Urinary bladder (tissue), 4 donors: ENCODE results near the gene GALNT6. TPM values are rescaled to one million over a fixed set of nuclear protein-coding genes. Genes with fewer than 3 reads are reported as not detected.

Experiments used
- DNase-seq: peaks from one replicate; pipeline ENCODE4 v3.0.0-alpha.2; 2015; ENCODE audit errors: extremely low spot score
- H3K27ac ChIP-seq: one replicate; pipeline ENCODE4 v1.5.1; 2013; ENCODE audit warnings: low read depth, mild to moderate bottlenecking, moderate library complexity
- H3K36me3 ChIP-seq: one replicate; pipeline ENCODE4 v1.6.1; 2013; ENCODE audit warnings: mild to moderate bottlenecking, moderate library complexity; ENCODE audit not compliant: insufficient read depth
- H3K4me1 ChIP-seq: one replicate; pipeline ENCODE4 v1.6.1; 2013; ENCODE audit warnings: mild to moderate bottlenecking, moderate library complexity; ENCODE audit not compliant: insufficient read depth
- H3K4me3 ChIP-seq: one replicate; pipeline ENCODE4 v1.5.1; 2013; ENCODE audit warnings: low read depth, low read length
- WGBS: extraction: QIAGEN DNeasy Blood & Tissue Kit; methylation state at CpG from one replicate; pipeline ENCODE4 v1.1.7; 2013; 5-methylcytosine and 5-hydroxymethylcytosine counted together
- polyA plus RNA-seq: library from polyadenylated mRNA; stranded (reverse); fragments of 200-250 nt; gene quantifications from one replicate; pipeline ENCODE4 v1.2.3, GENCODE V29; 2013
- total RNA-seq: library from RNA; depleted of rRNA; stranded (reverse); fragments of >200 nt; gene quantifications from one replicate; pipeline ENCODE4 v1.2.3, GENCODE V29; 2014
- donor health status: healthy with polysubstance abuse.
- donor health status: healthy.

GALNT6 gene, protein sequence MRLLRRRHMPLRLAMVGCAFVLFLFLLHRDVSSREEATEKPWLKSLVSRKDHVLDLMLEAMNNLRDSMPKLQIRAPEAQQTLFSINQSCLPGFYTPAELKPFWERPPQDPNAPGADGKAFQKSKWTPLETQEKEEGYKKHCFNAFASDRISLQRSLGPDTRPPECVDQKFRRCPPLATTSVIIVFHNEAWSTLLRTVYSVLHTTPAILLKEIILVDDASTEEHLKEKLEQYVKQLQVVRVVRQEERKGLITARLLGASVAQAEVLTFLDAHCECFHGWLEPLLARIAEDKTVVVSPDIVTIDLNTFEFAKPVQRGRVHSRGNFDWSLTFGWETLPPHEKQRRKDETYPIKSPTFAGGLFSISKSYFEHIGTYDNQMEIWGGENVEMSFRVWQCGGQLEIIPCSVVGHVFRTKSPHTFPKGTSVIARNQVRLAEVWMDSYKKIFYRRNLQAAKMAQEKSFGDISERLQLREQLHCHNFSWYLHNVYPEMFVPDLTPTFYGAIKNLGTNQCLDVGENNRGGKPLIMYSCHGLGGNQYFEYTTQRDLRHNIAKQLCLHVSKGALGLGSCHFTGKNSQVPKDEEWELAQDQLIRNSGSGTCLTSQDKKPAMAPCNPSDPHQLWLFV
- 1.1 TPM for total RNA-seq
- polyA plus RNA-seq: 2.0 TPM

DNA sequence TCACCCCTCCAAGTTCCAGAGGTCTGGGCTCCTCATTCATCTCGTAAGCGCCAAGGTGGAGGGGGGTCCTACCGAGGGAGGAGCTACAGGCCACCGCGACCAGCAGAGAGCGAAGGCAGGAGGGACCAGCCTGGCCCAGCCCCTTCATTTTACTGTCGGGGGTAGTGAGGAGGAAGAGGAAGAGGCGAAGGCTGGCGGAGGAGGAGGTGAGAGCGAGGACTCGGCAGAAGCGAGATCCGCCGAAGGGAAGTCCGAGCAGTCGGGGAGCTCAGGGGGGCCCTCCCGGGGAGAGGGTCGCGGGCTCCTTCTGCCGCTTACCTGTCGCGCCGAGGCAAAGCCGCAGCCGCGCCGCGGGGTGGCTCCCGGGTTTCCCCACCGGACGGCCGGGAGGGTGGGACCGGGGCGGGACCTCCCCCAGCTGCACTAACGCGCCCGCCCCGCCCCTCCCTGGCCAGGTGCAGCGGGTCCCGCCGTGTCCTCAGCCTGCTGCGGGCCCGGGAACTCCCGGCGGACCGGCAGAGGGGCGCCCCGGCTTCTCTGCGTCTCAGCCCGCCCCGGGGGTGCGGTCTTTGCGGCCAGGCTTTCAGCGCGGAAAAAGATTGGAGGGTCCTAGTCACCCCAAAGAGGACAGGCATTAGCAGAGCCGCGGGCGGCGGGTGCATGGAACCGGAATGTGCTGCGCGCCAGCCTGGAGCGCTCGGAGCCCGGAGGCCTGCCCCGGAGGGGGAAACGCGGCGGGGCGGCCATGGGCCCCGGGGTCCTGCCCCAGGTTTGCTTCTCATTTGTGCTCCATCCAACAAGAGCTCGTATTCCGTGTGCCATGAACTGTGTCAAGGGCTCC is at the start of gene GALNT6:
TSS of gene GALNT6 (minus strand) at position 124 of the 841 bp plus-strand sequence. CDS start 11,625 bp downstream, outside the sequence.
- Histone ChIP-seq H3K4me1 (no peaks in the 10 kb centered on the region), H3K36me3 (no peaks in the 10 kb centered on the region), H3K27ac (no peak within 1 kb of the TSS), H3K4me3 (peak within 1 kb of the TSS; percentile 44)
- no peak for DNase-seq
- 1% methylated on average over 72 of the region's 73 CpGs for WGBS

DNA sequence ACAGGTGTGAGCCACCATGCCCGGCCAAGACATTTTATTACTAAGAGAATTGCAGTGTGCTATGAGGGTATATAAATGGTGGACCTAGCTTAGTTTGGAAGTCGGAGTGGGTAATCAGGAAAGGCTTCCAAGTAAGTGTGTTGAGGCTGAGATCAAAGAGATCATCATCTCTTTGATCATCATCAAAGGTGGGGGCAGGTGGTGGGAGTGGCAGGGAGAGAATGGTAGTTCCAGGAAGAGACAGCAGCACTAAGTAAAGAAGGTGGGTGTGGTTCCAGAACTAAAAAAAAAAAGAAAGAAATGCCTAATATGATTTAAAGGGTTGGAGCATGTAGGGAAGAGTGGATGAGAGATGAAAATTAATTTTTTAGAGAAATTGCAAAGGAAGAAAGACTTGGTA is 48.1 kb upstream of the GALNT6 start:
- DNase-seq: no peak
- 66% methylated on average over 2 of the region's 2 CpGs for WGBS
- Histone ChIP-seq H3K36me3 (no peaks in the 10 kb centered on the region), H3K4me3 (no peak overlapping the region), H3K4me1 (no peaks in the 10 kb centered on the region), H3K27ac (no peak overlapping the region)

DNA sequence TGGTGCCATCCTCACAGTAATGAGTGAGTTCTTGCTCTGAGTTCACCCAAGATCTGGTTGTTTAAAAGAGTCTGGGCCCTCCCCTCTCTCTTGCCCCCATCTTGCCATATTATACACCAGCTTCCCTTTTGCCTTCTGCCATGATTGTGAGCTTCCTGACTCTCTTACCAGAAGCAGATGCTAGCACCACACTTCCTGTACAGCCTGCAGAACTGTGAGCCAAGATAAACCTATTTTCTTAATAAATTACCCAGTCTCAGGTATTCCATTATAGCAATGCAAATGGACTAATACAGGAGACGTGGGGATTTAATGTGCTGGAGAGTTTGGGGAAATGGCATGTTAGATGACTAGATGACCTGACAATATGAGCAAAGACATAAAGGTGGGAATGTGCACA is 46.2 kb upstream of the GALNT6 start:
- 58% methylated on average over 1 of the region's 1 CpG for WGBS

GRCh38 chr12:51434305-51434704 is 43.1 kb upstream of the GALNT6 start:
- no peak overlapping the region for H3K27ac ChIP-seq
- WGBS: 49% methylated on average over 1 of the region's 1 CpG
- H3K36me3 ChIP-seq: no peaks in the 10 kb centered on the region
- no peak for DNase-seq
- H3K4me1 ChIP-seq: no peaks in the 10 kb centered on the region
- H3K4me3 ChIP-seq: no peak overlapping the region

More for the DNA sequence above, 46.2 kb upstream of the GALNT6 start:
- no peaks in the 10 kb centered on the region for H3K36me3 ChIP-seq
- no peak overlapping the region for H3K27ac ChIP-seq
- no peak for DNase-seq
- H3K4me1 ChIP-seq: no peaks in the 10 kb centered on the region
- no peak overlapping the region for H3K4me3 ChIP-seq

DNA sequence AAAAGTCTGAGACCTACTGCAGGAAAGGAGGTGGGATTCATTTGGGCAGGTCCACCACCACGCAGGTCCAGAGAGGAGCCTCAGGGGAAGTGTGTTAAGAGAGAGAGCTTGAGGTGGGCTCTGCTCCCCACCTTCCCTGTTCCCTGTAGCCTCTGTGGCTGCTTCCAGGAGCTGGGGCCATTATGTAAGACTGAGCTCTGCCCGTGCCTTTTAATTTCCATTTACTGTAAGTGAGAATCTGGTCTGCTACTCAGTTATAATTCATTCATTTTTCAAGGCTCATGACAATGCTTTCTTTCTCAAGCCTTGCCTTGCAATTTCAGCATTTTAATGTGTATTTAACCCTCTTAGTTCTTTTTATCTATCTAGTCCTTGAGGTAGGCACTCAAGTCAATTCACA is 41.7 kb upstream of the GALNT6 start:
- no peak overlapping the region for H3K27ac ChIP-seq
- DNase-seq: no peak
- H3K4me1 ChIP-seq: no peaks in the 10 kb centered on the region
- WGBS: 76% methylated on average over 2 of the region's 2 CpGs
- H3K36me3 ChIP-seq: no peaks in the 10 kb centered on the region
- no peak overlapping the region for H3K4me3 ChIP-seq

- Histone ChIP-seq H3K4me3 (no peak overlapping the region), H3K27ac (no peak overlapping the region), H3K36me3 (no peaks in the 10 kb centered on the region), H3K4me1 (no peaks in the 10 kb centered on the region)
- no peak for DNase-seq
- 61% methylated on average over 4 of the region's 4 CpGs for WGBS
These were observed 39.1 kb upstream of the GALNT6 start for GRCh38 chr12:51430196-51430895.

DNA sequence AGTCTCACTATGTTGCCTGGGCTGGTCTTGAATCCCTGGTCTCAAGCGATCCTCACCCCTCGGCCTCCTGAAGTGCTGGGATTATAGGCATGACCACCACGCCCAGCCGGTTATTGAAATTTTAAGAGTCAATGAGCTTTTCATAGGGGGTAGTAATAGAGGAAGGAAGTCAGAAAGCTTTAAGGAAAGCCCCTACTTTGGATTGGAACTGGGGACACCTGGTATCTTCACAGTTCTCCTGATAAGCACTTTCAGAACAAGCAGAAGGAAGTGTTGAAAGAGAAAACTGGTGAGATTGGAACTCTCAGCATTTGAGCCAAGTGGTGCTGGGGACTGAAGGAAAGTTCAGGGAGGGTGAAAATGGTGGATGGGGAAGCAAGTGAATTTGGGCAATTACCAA is 38.5 kb upstream of the GALNT6 start:
- WGBS: 96% methylated on average over 4 of the region's 4 CpGs
- no peak for DNase-seq
- H3K4me1 ChIP-seq: no peaks in the 10 kb centered on the region
- no peaks in the 10 kb centered on the region for H3K36me3 ChIP-seq
- no peak overlapping the region for H3K4me3 ChIP-seq
- H3K27ac ChIP-seq: no peak overlapping the region

- Histone ChIP-seq H3K36me3 (no peaks in the 10 kb centered on the region), H3K4me3 (no peak overlapping the region), H3K27ac (no peak overlapping the region), H3K4me1 (no peaks in the 10 kb centered on the region)
- whole genome bisulfite sequencing: 91% methylated on average over 4 of the region's 4 CpGs
- DNase-seq: no peak
These were observed 37.0 kb upstream of the GALNT6 start for GRCh38 chr12:51428256-51428655.

DNA sequence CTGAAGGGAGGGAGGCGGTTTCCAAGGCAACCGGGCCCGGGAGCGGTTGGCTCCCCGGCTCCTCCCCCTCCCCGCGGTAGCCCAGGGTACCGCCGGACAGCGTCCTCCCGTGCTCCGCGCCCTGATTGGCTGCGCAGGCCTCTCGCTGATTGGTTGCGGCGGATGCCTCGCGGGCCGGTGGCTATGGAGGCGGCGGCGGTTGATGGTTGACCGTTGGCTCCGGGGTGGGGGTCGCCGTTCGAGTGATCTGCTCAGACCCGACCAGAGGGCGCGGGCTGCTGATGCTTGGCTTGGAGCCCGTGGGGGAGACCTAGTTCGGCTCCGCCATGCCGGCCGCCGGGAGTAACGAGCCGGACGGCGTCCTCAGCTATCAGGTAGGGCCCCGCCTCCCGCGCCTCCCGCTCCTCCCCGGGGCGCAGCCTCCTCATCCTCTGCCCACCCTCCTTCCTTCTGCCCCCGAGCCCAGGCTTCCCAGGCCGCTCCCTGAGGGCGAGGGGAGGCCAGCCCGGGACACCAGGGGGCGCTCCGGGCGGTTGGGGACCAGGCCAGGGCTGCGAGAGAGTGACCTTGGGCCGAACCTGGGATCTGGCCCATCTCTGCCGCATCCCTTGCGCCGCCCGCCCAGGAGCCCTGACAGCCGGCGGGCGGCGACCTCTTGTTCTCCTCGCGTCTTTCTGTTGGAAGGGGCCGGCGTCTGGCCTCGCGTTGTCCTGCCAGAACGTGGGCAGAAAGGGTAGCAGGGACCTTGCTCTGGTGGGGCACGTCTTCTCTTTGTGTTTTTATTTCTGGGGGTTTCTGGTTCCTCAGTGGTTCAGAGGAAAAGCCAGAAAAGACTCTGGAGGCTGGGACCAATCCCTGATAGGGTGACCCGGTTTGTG is 33.7 kb upstream of the GALNT6 start, which contains the start of gene SLC4A8:
TSS of gene SLC4A8 (plus strand) at position 170 of the 878 bp plus-strand sequence. CDS start at position 327, 157 bp downstream.
- Histone ChIP-seq H3K27ac (no peak within 1 kb of the TSS), H3K4me1 (no peaks in the 10 kb centered on the region), H3K4me3 (peak within 1 kb of the TSS; percentile 40), H3K36me3 (no peaks in the 10 kb centered on the region)
- DNase-seq: peak; percentile 84
- WGBS: 2% methylated on average over 73 of the region's 73 CpGs

DNA sequence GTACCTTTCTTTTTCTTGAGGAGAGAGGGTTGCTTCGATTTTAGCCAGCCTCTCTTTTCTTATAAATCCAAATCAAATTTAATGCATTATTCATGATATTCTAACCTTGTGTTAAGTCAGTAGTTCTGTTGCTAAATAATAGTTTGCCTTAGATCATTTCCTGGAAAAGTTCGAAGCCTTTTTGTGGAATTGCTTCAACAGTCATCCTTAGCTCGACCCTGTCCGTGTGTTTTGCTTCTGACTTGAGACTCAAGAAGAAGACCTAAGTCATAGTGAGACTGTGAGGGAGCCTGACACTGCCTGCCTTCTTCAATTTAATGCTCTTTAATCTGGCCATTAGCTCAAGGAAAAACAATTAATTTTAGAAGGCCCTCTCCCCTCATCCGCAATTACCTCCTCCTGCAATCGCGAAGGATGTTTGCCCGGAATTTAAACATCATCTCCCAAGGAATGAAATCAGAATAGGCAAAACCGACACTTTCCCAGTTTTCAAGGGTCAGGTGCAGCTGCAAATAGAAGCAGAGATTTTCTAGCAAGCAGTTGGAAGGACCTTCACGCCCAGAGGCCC is 33.0 kb upstream of the GALNT6 start:
- no peak overlapping the region for H3K27ac ChIP-seq
- DNase-seq: no peak
- WGBS: 32% methylated on average over 10 of the region's 10 CpGs
- no peaks in the 10 kb centered on the region for H3K4me1 ChIP-seq
- no peaks in the 10 kb centered on the region for H3K36me3 ChIP-seq
- peak overlapping the region; percentile 40 for H3K4me3 ChIP-seq

GRCh38 chr12:51421266-51421884 is 30.2 kb upstream of the GALNT6 start:
- H3K36me3 ChIP-seq: no peaks in the 10 kb centered on the region
- WGBS: 67% methylated on average over 5 of the region's 5 CpGs
- no peak overlapping the region for H3K27ac ChIP-seq
- no peak overlapping the region for H3K4me3 ChIP-seq
- DNase-seq: no peak
- H3K4me1 ChIP-seq: no peaks in the 10 kb centered on the region
